GM12873 (cell line): Measurements from ENCODE around the gene GLB1L2.

ENCODE experiments used
- TF ChIP-seq, protein P1 (sequence below): IDR thresholded peaks from 2 replicates; pipeline ENCODE4 v1.5.1; 2012; ENCODE audit warnings: low read depth, mild to moderate bottlenecking, moderate library complexity, low read length, control low read depth; ENCODE audit not compliant: insufficient read depth; ENCODE audit errors: missing control alignments

GLB1L2 gene

DNA sequence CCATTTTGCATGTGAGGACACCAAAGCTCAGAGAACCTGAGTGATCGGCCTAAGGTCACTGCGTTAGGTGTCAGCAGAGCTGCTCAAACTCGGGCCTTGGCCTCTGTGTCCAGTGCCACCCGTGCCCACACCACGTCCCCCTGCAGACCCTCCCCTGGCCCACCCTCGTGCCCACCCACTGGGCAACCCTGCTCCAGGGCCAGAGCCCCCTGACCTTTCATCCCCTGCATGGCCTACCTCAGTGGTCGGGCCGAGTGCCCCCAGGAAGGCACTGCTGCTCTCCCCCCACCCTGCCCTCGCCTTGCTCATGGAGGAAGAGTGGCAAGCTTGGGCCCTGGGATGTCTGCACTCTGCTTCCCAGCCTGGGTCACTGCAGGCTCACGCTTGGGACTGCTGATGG lies 62.5 kb downstream of the GLB1L2 start:
- TF ChIP-seq, protein P1, sequence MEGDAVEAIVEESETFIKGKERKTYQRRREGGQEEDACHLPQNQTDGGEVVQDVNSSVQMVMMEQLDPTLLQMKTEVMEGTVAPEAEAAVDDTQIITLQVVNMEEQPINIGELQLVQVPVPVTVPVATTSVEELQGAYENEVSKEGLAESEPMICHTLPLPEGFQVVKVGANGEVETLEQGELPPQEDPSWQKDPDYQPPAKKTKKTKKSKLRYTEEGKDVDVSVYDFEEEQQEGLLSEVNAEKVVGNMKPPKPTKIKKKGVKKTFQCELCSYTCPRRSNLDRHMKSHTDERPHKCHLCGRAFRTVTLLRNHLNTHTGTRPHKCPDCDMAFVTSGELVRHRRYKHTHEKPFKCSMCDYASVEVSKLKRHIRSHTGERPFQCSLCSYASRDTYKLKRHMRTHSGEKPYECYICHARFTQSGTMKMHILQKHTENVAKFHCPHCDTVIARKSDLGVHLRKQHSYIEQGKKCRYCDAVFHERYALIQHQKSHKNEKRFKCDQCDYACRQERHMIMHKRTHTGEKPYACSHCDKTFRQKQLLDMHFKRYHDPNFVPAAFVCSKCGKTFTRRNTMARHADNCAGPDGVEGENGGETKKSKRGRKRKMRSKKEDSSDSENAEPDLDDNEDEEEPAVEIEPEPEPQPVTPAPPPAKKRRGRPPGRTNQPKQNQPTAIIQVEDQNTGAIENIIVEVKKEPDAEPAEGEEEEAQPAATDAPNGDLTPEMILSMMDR, result no peak

DNA sequence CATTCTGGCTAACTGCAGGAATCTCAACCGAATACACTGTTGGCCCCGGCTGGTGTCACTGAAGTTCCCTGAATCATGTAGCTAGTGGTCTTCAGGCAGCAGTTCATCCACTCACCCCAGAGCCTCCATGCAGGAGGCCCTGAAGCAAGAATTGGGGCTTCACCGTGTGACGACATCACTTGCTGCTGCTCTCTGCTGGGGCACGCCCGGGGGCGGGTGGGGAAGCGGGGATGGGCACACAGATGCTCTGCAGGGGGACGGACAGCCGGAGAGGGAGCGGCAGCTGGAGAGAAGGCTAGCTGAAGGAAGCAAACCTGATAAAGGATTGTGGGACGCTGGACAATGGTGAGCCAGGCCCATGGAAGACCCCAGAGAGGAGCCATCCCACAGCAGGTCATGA lies 63.2 kb downstream of the GLB1L2 start:
- TF ChIP-seq, protein P1, result no peak

DNA sequence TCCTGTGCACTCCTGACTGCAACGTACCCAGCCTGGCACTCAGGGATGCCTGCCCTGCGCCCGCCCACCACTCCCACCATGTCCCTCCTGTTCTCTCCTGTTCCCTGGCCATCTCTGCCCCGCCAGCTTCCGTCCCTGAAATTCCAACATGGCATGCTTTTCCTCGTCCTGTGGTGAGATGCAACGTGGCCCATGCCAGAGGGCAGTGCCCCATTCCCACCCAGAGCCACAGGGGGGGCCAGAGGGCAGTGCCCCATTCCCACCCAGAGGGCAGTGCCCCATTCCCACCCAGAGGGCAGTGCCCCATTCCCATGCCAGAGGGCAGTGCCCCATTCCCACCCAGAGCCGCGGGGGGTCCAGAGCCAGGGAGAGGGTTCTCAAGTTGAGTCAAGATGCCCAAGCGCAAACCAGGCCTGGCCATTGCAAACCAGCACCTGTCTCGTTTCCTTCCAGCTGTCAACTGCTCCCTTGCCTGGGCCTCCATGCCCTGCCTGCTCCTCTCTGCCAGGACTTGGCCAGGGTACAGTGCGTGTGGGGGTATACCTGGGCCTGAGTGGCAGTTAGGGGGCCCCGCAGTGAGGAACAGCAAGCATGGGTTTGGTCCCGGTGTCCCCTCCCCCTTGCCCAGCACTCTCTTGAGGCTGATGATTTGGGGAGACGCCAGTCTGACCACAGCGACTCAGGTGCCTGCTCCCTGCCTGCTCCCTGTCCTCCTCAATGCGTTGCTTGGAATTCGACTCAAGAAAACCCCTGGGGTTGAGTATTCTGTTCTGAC lies 65.7 kb downstream of the GLB1L2 start:
- TF ChIP-seq, protein P1, result no peak

DNA sequence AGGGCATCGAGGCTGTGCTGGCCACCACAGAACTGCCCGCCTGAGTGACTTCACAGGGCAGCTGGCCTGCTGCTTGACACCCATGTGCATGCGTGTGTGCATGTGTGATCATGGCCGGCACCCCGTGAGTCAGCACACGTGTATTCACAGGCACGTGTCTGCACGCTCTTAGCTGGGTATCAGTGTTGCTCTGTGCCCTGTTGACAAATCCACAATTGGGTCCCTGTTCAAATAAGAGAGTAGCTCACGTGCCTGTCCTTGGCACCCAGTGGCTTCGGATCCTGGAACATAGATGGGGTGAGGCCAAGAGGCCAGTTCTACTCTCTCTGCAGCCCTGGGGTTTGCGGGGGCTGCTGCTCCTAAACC lies 66.3 kb downstream of the GLB1L2 start:
- TF ChIP-seq, protein P1, result no peak

DNA sequence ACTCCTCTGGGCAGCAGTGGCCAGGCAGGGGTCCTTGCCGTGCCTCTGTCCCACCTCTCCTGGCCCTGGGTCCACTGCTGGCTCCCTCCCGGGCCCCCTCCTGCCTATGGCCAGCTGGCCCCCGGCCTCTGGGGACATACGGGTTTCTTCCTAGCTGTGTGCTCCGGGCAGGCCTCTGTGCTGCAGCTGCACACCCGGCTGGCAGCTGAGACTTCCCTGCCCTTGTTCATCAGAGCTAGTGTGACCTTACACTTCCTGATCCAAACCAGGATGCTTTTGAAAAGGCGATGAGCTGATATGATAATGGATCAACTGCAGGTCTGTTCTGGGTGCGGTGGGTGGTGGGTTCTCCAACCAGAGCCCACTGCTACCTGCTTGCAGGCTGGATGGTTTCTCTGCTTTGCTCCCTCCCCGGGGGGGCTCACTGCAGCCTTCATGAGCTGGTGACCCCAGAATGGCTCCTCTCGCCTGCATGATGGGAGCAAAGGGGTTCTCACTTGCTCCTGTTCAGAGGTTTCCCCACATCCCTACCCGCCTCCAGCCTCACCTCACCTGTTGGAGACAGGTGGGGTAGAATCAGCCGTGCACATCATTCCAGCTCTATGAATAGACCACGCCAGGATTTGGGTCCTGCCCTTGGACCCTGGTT lies 67.0 kb downstream of the GLB1L2 start:
- TF ChIP-seq, protein P1, result no peak

DNA sequence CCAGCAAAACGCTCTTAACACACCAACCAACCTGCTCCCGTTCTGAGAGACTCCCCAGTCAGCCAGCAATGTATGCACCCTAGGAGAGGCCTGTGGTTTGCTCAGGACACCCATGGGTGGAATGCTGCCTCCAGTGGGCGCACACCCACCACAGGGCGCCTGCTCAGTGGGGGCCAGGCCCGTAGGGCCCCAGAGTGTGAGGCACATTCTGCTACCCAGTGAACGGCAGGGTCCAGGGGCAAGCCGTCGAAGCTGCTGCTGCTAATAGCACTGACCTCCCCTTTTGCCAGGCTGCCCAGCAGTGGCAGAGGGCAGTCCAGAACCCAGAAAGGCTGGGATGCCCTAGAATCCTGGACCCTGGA lies 67.5 kb downstream of the GLB1L2 start:
- TF ChIP-seq, protein P1, result no peak

DNA sequence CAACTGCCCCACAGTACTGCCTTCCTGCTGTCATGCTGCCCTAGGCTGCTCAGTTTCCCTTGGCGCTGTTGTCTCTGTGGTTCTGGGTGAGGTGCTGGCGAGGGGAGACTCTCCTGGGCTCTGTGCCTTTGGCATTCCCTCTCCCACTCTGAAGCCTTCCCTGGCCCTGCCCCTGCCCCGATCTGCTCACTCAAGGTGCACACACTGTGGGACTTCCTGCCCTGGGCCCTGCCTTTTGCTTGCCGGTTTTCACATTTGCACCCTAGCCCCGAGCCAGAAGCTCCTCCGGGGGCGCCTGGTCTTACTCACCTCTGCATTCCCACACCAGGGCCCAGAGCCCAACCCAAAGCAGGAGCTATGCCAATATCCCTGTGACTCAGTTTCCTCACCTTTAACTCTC lies 68.2 kb downstream of the GLB1L2 start:
- TF ChIP-seq, protein P1, result no peak
